WTC11 (cell line): ENCODE results near the gene MNAT1. TPM values are rescaled to one million over a fixed set of nuclear protein-coding genes. Genes with fewer than 3 reads are reported as not detected.

Source experiments
- ATAC-seq: fragments of 200-7000 bp; cut with Tn5 transposase; 2 replicates; pipeline ENCODE4 v1.10.0; 2021; ENCODE audit warnings: mild to moderate bottlenecking, moderate library complexity
- CTCF ChIA-PET: fragments of 300-600 bp; sonication (Branson Sonifier 250); formaldehyde crosslinking; loops from one replicate; lab custom pipeline; 2021; ENCODE audit warnings: antibody characterized with exemption; lab: Charles Lee
- POLR2A ChIA-PET: fragments of 350-600 bp; sonication (Branson Sonifier 250); formaldehyde crosslinking; loops from one replicate; lab custom pipeline; 2021; ENCODE audit warnings: antibody characterized with exemption; lab: Charles Lee
- DNase-seq: peaks from one replicate; pipeline ENCODE4 v3.0.0; 2021; ENCODE audit warnings: low spot score
- H3K27ac Mint-ChIP-seq: 2 replicates; pipeline ENCODE4 v1.8.0; 2021; ENCODE audit warnings: mixed read lengths
- H3K27me3 Mint-ChIP-seq: 2 replicates; pipeline ENCODE4 v1.8.0; 2021; ENCODE audit warnings: low read depth, mild to moderate bottlenecking, moderate library complexity, mixed read lengths
- H3K36me3 Mint-ChIP-seq: 2 replicates; pipeline ENCODE4 v1.8.0; 2021; ENCODE audit warnings: mixed read lengths
- H3K4me1 Mint-ChIP-seq: 2 replicates; pipeline ENCODE4 v1.8.0; 2022; ENCODE audit warnings: mixed read lengths
- H3K4me3 Mint-ChIP-seq: 2 replicates; pipeline ENCODE4 v1.8.0; 2021; ENCODE audit warnings: mild to moderate bottlenecking, moderate library complexity, mixed read lengths
- H3K9me3 Mint-ChIP-seq: 2 replicates; pipeline ENCODE4 v1.8.0; 2021; ENCODE audit warnings: mixed read lengths
- E2F1 ChIP-seq: sonication (generic); formaldehyde crosslinking; IDR thresholded peaks from 2 replicates; pipeline ENCODE4 v1.8.0; 2022; ENCODE audit warnings: mild to moderate bottlenecking, missing genetic modification reagents
- GABPB1 ChIP-seq: sonication (generic); formaldehyde crosslinking; IDR thresholded peaks from 2 replicates; pipeline ENCODE4 v1.8.1; 2023; ENCODE audit warnings: mild to moderate bottlenecking, missing genetic modification reagents
- HMGA2 ChIP-seq: fragments of 250-450 bp; sonication (Bioruptor Pico); IDR thresholded peaks from 2 replicates; pipeline ENCODE4 v1.4.0; 2021; ENCODE audit warnings: mild to moderate bottlenecking, moderate library complexity
- MLX ChIP-seq: sonication (generic); formaldehyde crosslinking; IDR thresholded peaks from 2 replicates; pipeline ENCODE4 v1.8.1; 2023; ENCODE audit warnings: mild to moderate bottlenecking, missing genetic modification reagents, moderate library complexity
- TEAD1 ChIP-seq: sonication (generic); formaldehyde crosslinking; IDR thresholded peaks from 2 replicates; pipeline ENCODE4 v1.8.0; 2022; ENCODE audit warnings: mild to moderate bottlenecking, missing genetic modification reagents
- ZBTB21 ChIP-seq: sonication (generic); formaldehyde crosslinking; IDR thresholded peaks from 2 replicates; pipeline ENCODE4 v1.8.1; 2023; ENCODE audit warnings: mild to moderate bottlenecking, missing genetic modification reagents, borderline replicate concordance
- ZMAT4 ChIP-seq: fragments of 250-450 bp; sonication (Bioruptor Pico); IDR thresholded peaks from 2 replicates; pipeline ENCODE4 v1.9.0; 2021; ENCODE audit warnings: mild to moderate bottlenecking
- ZNF232 ChIP-seq: sonication (generic); formaldehyde crosslinking; IDR thresholded peaks from 2 replicates; pipeline ENCODE4 v1.8.0; 2022; ENCODE audit warnings: mild to moderate bottlenecking, missing genetic modification reagents
- ZNF671 ChIP-seq: fragments of 250-450 bp; sonication (Bioruptor Pico); IDR thresholded peaks from 2 replicates; pipeline ENCODE4 v1.8.0; 2021; ENCODE audit warnings: mild to moderate bottlenecking
- total RNA-seq: library from RNA; stranded (reverse); gene quantifications from 3 replicates; pipeline ENCODE4 v1.2.3, GENCODE V29; 2021
- TF ChIP-seq, protein P1 (sequence below): sonication (generic); formaldehyde crosslinking; IDR thresholded peaks from 2 replicates; pipeline ENCODE4 v1.8.1; 2023; ENCODE audit warnings: mild to moderate bottlenecking, missing genetic modification reagents, moderate library complexity
- TF ChIP-seq, protein P2 (sequence below): sonication (generic); formaldehyde crosslinking; IDR thresholded peaks from 2 replicates; pipeline ENCODE4 v1.8.1; 2022; ENCODE audit warnings: mild to moderate bottlenecking, missing genetic modification reagents, moderate library complexity, borderline replicate concordance
- TF ChIP-seq, protein P3 (sequence below): fragments of 200-600 bp; IDR thresholded peaks from 2 replicates; pipeline ENCODE4 v1.8.0; 2022; ENCODE audit warnings: antibody characterized with exemption
- TF ChIP-seq, protein P4 (sequence below): fragments of 250-450 bp; sonication (Bioruptor Pico); IDR thresholded peaks from 2 replicates; pipeline ENCODE4 v1.8.0; 2021; ENCODE audit warnings: mild to moderate bottlenecking
- TF ChIP-seq, protein P5 (sequence below): sonication (generic); formaldehyde crosslinking; IDR thresholded peaks from 2 replicates; pipeline ENCODE4 v1.8.0; 2023; ENCODE audit warnings: missing genetic modification reagents
- TF ChIP-seq, protein P6 (sequence below): sonication (generic); formaldehyde crosslinking; IDR thresholded peaks from 2 replicates; pipeline ENCODE4 v1.8.1; 2022; ENCODE audit warnings: missing genetic modification reagents, borderline replicate concordance

MNAT1 gene
- total RNA-seq, 1 experiment from 2014 or later = 59.0 TPM

- TF ChIP-seq, protein P1, sequence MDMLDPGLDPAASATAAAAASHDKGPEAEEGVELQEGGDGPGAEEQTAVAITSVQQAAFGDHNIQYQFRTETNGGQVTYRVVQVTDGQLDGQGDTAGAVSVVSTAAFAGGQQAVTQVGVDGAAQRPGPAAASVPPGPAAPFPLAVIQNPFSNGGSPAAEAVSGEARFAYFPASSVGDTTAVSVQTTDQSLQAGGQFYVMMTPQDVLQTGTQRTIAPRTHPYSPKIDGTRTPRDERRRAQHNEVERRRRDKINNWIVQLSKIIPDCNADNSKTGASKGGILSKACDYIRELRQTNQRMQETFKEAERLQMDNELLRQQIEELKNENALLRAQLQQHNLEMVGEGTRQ (CRISPR knock-in tag) = no peak
- TF ChIP-seq, protein P2, sequence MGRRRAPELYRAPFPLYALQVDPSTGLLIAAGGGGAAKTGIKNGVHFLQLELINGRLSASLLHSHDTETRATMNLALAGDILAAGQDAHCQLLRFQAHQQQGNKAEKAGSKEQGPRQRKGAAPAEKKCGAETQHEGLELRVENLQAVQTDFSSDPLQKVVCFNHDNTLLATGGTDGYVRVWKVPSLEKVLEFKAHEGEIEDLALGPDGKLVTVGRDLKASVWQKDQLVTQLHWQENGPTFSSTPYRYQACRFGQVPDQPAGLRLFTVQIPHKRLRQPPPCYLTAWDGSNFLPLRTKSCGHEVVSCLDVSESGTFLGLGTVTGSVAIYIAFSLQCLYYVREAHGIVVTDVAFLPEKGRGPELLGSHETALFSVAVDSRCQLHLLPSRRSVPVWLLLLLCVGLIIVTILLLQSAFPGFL (CRISPR knock-in tag) = no peak
These were observed 221.6 kb downstream of the MNAT1 start (continued) for GRCh38 chr14:60956202-60956601.

DNA sequence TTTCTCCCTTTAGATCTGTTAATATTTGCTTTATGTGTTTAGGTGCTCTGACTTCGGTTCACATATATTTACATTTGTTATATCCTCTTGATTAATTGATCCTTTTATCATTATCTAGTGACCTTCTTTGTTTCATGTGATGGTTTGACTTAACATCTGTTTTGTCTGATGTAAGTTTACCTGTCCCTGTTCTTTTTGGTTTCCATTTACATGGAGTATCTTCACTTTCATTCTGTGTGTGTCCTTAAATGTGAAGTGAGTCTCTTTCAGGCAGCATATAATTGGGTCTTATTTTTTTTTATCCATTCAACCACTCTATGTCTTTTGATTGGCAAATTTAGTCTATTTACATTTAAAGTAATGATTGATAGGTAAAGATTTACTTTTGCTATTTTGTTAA lies 222.1 kb downstream of the MNAT1 start:
- TF ChIP-seq, protein P3, sequence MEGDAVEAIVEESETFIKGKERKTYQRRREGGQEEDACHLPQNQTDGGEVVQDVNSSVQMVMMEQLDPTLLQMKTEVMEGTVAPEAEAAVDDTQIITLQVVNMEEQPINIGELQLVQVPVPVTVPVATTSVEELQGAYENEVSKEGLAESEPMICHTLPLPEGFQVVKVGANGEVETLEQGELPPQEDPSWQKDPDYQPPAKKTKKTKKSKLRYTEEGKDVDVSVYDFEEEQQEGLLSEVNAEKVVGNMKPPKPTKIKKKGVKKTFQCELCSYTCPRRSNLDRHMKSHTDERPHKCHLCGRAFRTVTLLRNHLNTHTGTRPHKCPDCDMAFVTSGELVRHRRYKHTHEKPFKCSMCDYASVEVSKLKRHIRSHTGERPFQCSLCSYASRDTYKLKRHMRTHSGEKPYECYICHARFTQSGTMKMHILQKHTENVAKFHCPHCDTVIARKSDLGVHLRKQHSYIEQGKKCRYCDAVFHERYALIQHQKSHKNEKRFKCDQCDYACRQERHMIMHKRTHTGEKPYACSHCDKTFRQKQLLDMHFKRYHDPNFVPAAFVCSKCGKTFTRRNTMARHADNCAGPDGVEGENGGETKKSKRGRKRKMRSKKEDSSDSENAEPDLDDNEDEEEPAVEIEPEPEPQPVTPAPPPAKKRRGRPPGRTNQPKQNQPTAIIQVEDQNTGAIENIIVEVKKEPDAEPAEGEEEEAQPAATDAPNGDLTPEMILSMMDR = no peak
- no peak for TF ChIP-seq ZBTB21 (CRISPR knock-in tag)
- no peak for TF ChIP-seq GABPB1 (CRISPR knock-in tag)
- no peak for TF ChIP-seq ZMAT4
- TF ChIP-seq, protein P4, sequence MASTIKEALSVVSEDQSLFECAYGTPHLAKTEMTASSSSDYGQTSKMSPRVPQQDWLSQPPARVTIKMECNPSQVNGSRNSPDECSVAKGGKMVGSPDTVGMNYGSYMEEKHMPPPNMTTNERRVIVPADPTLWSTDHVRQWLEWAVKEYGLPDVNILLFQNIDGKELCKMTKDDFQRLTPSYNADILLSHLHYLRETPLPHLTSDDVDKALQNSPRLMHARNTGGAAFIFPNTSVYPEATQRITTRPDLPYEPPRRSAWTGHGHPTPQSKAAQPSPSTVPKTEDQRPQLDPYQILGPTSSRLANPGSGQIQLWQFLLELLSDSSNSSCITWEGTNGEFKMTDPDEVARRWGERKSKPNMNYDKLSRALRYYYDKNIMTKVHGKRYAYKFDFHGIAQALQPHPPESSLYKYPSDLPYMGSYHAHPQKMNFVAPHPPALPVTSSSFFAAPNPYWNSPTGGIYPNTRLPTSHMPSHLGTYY (CRISPR knock-in tag) = no peak
- TF ChIP-seq TEAD1 = no peak
- no peak for TF ChIP-seq HMGA2 (CRISPR knock-in tag)
- TF ChIP-seq MLX = no peak
- TF ChIP-seq, protein P5, sequence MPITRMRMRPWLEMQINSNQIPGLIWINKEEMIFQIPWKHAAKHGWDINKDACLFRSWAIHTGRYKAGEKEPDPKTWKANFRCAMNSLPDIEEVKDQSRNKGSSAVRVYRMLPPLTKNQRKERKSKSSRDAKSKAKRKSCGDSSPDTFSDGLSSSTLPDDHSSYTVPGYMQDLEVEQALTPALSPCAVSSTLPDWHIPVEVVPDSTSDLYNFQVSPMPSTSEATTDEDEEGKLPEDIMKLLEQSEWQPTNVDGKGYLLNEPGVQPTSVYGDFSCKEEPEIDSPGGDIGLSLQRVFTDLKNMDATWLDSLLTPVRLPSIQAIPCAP (CRISPR knock-in tag) = no peak
- TF ChIP-seq ZNF232 = no peak
- no peaks in the 10 kb centered on the region for H3K4me1 Mint-ChIP-seq
- no peak overlapping the region for H3K4me3 Mint-ChIP-seq
- POLR2A ChIA-PET = no interaction called here
- CTCF ChIA-PET = no interaction called here
- DNase-seq (no peak), ATAC-seq (no peak)
- H3K9me3 Mint-ChIP-seq = peaks cover 34% of the 10 kb centered on the region
- peaks cover 45% of the 10 kb centered on the region for H3K36me3 Mint-ChIP-seq
- H3K27me3 Mint-ChIP-seq = no peaks in the 10 kb centered on the region
- H3K27ac Mint-ChIP-seq = no peak overlapping the region

DNA sequence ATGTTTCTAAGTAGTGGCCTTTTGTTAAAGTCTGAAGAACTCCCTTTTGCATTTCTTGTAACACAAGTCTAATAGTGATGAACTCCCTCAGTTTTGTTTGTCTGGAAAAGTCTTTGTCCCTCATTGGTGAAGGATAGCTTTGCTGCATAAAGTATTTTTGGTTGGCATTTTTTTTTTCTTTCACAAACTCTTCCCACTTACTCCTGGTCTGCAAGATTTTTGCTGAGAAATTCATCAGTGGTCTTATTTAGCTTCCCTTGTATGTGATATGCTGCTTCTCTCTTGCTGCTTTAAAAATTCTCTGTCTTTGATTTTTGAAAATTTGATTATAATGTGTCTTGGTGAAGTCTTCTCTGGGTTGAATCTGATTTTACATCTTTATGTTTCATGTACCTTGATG lies 223.6 kb downstream of the MNAT1 start:
- Mint-ChIP-seq H3K4me3 (no peak overlapping the region), H3K36me3 (peaks cover 45% of the 10 kb centered on the region), H3K27ac (no peak overlapping the region), H3K4me1 (no peaks in the 10 kb centered on the region), H3K9me3 (peaks cover 34% of the 10 kb centered on the region), H3K27me3 (no peaks in the 10 kb centered on the region)
- TF ChIP-seq, protein P2 (CRISPR knock-in tag) = no peak
- TF ChIP-seq, protein P6, sequence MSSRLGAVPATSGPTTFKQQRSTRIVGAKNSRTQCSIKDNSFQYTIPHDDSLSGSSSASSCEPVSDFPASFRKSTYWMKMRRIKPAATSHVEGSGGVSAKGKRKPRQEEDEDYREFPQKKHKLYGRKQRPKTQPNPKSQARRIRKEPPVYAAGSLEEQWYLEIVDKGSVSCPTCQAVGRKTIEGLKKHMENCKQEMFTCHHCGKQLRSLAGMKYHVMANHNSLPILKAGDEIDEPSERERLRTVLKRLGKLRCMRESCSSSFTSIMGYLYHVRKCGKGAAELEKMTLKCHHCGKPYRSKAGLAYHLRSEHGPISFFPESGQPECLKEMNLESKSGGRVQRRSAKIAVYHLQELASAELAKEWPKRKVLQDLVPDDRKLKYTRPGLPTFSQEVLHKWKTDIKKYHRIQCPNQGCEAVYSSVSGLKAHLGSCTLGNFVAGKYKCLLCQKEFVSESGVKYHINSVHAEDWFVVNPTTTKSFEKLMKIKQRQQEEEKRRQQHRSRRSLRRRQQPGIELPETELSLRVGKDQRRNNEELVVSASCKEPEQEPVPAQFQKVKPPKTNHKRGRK (CRISPR knock-in tag) = no peak
- no peak for TF ChIP-seq ZNF671 (CRISPR knock-in tag)
- no peak for TF ChIP-seq E2F1 (CRISPR knock-in tag)
- no peak for ATAC-seq
- ChIA-PET CTCF (no interaction called here), POLR2A (no interaction called here)
- no peak for DNase-seq
